ENCODE measurements around the gene GPR158. TPM values are rescaled to one million over a fixed set of nuclear protein-coding genes. Genes with fewer than 3 reads are reported as not detected.

GPR158 gene
- total and polyA plus RNA-seq, 2 donors (not counting 1 experiment from before 2014, with no cell fraction given), result 0.33 TPM; not detected in 1

DNA sequence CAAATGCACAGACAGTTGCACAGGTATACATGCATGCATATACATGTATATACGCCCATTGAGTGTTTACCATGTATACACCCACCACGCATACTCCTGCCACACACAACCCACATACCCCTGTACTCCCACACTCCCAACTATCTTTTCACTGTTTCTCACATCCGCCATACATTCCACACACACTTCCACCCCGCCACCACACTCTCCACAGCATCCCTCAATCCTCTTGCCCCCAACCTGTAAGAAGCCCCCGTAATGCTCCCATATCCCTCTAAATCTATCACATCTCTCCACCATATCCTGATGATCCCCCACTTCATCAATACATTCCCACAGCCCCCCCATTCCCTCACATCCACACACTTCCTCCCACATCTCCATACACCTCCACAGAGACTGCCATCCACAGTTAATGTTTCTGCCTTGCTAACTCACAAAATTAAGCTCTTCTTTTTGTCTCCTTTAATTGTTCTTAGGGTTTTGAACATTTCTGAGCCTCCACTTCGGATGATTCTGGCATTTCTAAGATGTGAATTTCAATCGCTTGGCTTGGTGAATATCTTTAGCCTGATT, 47.4 kb downstream of the GPR158 start:
- no peak overlapping the region for H3K4me2 ChIP-seq (ENCODE audit: extremely low read depth, insufficient read depth, low read length)
- H3K79me2 ChIP-seq (ENCODE audit: control insufficient read depth, insufficient read depth, low read length), result no peaks in the 10 kb centered on the region
- no peaks in the 10 kb centered on the region for H4K20me1 ChIP-seq (ENCODE audit: control insufficient read depth, extremely low read depth, insufficient read depth, low read length)
- no peak for TF ChIP-seq EZH2 (IDR thresholded peaks at IDR 0.05; ENCODE audit: low read length, missing control alignments)
- TF ChIP-seq, protein P1, sequence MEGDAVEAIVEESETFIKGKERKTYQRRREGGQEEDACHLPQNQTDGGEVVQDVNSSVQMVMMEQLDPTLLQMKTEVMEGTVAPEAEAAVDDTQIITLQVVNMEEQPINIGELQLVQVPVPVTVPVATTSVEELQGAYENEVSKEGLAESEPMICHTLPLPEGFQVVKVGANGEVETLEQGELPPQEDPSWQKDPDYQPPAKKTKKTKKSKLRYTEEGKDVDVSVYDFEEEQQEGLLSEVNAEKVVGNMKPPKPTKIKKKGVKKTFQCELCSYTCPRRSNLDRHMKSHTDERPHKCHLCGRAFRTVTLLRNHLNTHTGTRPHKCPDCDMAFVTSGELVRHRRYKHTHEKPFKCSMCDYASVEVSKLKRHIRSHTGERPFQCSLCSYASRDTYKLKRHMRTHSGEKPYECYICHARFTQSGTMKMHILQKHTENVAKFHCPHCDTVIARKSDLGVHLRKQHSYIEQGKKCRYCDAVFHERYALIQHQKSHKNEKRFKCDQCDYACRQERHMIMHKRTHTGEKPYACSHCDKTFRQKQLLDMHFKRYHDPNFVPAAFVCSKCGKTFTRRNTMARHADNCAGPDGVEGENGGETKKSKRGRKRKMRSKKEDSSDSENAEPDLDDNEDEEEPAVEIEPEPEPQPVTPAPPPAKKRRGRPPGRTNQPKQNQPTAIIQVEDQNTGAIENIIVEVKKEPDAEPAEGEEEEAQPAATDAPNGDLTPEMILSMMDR (conservative IDR thresholded peaks at IDR 0.05 in 1 of 2, IDR thresholded peaks at IDR 0.05 in 1 of 2; ENCODE audit: low read depth in 1 of 2, low read length in 2 of 2), result no peak
- no peak overlapping the region for H3K27ac ChIP-seq (ENCODE audit: insufficient read depth, low read length)
- no peaks in the 10 kb centered on the region for H3K27me3 ChIP-seq (ENCODE audit: control insufficient read depth, insufficient read depth, low read length)
- no peak for DNase-seq (ENCODE audit: low read depth in 2 of 2)
- no peak overlapping the region for H2AFZ ChIP-seq (ENCODE audit: low read length)
- H3K4me1 ChIP-seq (ENCODE audit: control insufficient read depth, extremely low read depth, insufficient read depth, low read length), result no peaks in the 10 kb centered on the region
- no peak overlapping the region for H3K4me3 ChIP-seq (replicated peaks in 1 of 4; ENCODE audit: control extremely low read depth in 1 of 4, insufficient read depth in 1 of 4, low read depth in 3 of 4, low read length in 4 of 4)
- no peaks in the 10 kb centered on the region for H3K9me3 ChIP-seq (ENCODE audit: control insufficient read depth, insufficient read depth, low read depth, low read length)
- no peaks in the 10 kb centered on the region for H3K36me3 ChIP-seq (ENCODE audit: control insufficient read depth, insufficient read depth, low read length)
- H3K9ac ChIP-seq (ENCODE audit: insufficient read depth, low read length), result no peak overlapping the region

GRCh38 chr10:25226775-25227682, 52.2 kb downstream of the GPR158 start:
- TF ChIP-seq EZH2 (IDR thresholded peaks at IDR 0.05; ENCODE audit: low read length, missing control alignments), result no peak
- TF ChIP-seq, protein P1 (conservative IDR thresholded peaks at IDR 0.05 in 1 of 2, IDR thresholded peaks at IDR 0.05 in 1 of 2; ENCODE audit: low read depth in 1 of 2, low read length in 2 of 2), result peak; percentile 65 to 66
- no peaks in the 10 kb centered on the region for H3K36me3 ChIP-seq (ENCODE audit: control insufficient read depth, insufficient read depth, low read length)
- no peak overlapping the region for H3K4me2 ChIP-seq (ENCODE audit: extremely low read depth, insufficient read depth, low read length)
- DNase-seq (ENCODE audit: low read depth in 2 of 2), result peak; percentile 31 to 53
- no peak overlapping the region for H3K4me3 ChIP-seq (replicated peaks in 1 of 4; ENCODE audit: control extremely low read depth in 1 of 4, insufficient read depth in 1 of 4, low read depth in 3 of 4, low read length in 4 of 4)
- no peaks in the 10 kb centered on the region for H3K27me3 ChIP-seq (ENCODE audit: control insufficient read depth, insufficient read depth, low read length)
- no peak overlapping the region for H2AFZ ChIP-seq (ENCODE audit: low read length)
- no peaks in the 10 kb centered on the region for H3K4me1 ChIP-seq (ENCODE audit: control insufficient read depth, extremely low read depth, insufficient read depth, low read length)
- H3K9me3 ChIP-seq (ENCODE audit: control insufficient read depth, insufficient read depth, low read depth, low read length), result no peaks in the 10 kb centered on the region
- no peaks in the 10 kb centered on the region for H3K79me2 ChIP-seq (ENCODE audit: control insufficient read depth, insufficient read depth, low read length)
- H3K27ac ChIP-seq (ENCODE audit: insufficient read depth, low read length), result no peak overlapping the region
- H4K20me1 ChIP-seq (ENCODE audit: control insufficient read depth, extremely low read depth, insufficient read depth, low read length), result no peaks in the 10 kb centered on the region
- H3K9ac ChIP-seq (ENCODE audit: insufficient read depth, low read length), result no peak overlapping the region

DNA sequence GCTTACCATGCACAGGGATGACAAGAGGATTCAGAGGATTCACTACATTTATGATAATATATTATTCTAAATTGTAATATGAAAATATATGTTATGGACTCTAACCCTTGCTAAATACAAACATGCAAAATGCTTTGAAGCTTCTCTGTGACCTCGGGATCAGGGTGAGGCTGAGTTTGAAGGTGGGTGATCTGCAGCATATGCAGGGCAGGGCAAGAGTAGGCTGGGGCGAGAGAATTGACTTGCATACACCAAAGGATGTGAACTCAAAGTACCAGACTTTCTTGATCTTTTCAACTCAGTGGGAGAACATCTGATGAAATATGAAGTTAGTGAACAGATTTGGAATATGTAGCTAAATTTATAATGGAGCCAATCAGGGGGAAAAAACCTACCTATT, 57.0 kb downstream of the GPR158 start:
- no peaks in the 10 kb centered on the region for H3K79me2 ChIP-seq (ENCODE audit: control insufficient read depth, insufficient read depth, low read length)
- no peak overlapping the region for H3K9ac ChIP-seq (ENCODE audit: insufficient read depth, low read length)
- H3K27me3 ChIP-seq (ENCODE audit: control insufficient read depth, insufficient read depth, low read length), result no peaks in the 10 kb centered on the region
- no peak overlapping the region for H3K27ac ChIP-seq (ENCODE audit: insufficient read depth, low read length)
- H4K20me1 ChIP-seq (ENCODE audit: control insufficient read depth, extremely low read depth, insufficient read depth, low read length), result no peaks in the 10 kb centered on the region
- no peak overlapping the region for H3K4me3 ChIP-seq (replicated peaks in 1 of 4; ENCODE audit: control extremely low read depth in 1 of 4, insufficient read depth in 1 of 4, low read depth in 3 of 4, low read length in 4 of 4)
- no peaks in the 10 kb centered on the region for H3K36me3 ChIP-seq (ENCODE audit: control insufficient read depth, insufficient read depth, low read length)
- TF ChIP-seq, protein P1 (conservative IDR thresholded peaks at IDR 0.05 in 1 of 2, IDR thresholded peaks at IDR 0.05 in 1 of 2; ENCODE audit: low read depth in 1 of 2, low read length in 2 of 2), result no peak
- TF ChIP-seq EZH2 (IDR thresholded peaks at IDR 0.05; ENCODE audit: low read length, missing control alignments), result no peak
- no peak overlapping the region for H2AFZ ChIP-seq (ENCODE audit: low read length)
- no peak overlapping the region for H3K4me2 ChIP-seq (ENCODE audit: extremely low read depth, insufficient read depth, low read length)
- DNase-seq (ENCODE audit: low read depth in 2 of 2), result no peak
- H3K9me3 ChIP-seq (ENCODE audit: control insufficient read depth, insufficient read depth, low read depth, low read length), result no peaks in the 10 kb centered on the region
- no peaks in the 10 kb centered on the region for H3K4me1 ChIP-seq (ENCODE audit: control insufficient read depth, extremely low read depth, insufficient read depth, low read length)

Data from fibroblast of lung (primary cell).